GM23338 (cell line): ENCODE results near the gene NADK2. TPM values are rescaled to one million over a fixed set of nuclear protein-coding genes. Genes with fewer than 3 reads are reported as not detected.

Source experiments
- ATAC-seq: fragments of 200-7000 bp; cut with Tn5 transposase; 3 replicates; pipeline ENCODE4 v1.9.1; 2020
- DNase-seq: peaks from one replicate; pipeline ENCODE4 v3.0.0-alpha.2; 2015; ENCODE audit warnings: low spot score
- H2AFZ ChIP-seq: fragments of 200-600 bp; sonication (generic); 2 replicates; pipeline ENCODE4 v1.8.0; 2016; ENCODE audit warnings: antibody characterized with exemption, mild to moderate bottlenecking, moderate library complexity
- H3F3A ChIP-seq: fragments of 200-600 bp; sonication (generic); replicated peaks from 2 replicates; pipeline ENCODE4 v1.8.0; 2017; ENCODE audit warnings: antibody characterized with exemption, mixed run types, low read depth
- H3K27ac ChIP-seq: fragments of 200-600 bp; sonication (generic); 2 replicates; pipeline ENCODE4 v1.6.1; 2016; ENCODE audit warnings: low read depth
- H3K27me3 ChIP-seq: fragments of 200-600 bp; sonication (generic); 2 replicates; pipeline ENCODE4 v1.8.0; 2016; ENCODE audit warnings: mild to moderate bottlenecking, mixed run types, moderate library complexity; ENCODE audit not compliant: insufficient read depth
- H3K36me3 ChIP-seq: fragments of 200-600 bp; sonication (generic); 2 replicates; pipeline ENCODE4 v1.8.0; 2016; ENCODE audit warnings: mild to moderate bottlenecking; ENCODE audit not compliant: insufficient read depth
- H3K4me1 ChIP-seq: fragments of 200-600 bp; sonication (generic); 2 replicates; pipeline ENCODE4 v1.8.0; 2016; ENCODE audit warnings: mild to moderate bottlenecking, moderate library complexity; ENCODE audit not compliant: insufficient read depth
- H3K4me2 ChIP-seq: fragments of 200-600 bp; sonication (generic); 2 replicates; pipeline ENCODE4 v1.7.1; 2017; ENCODE audit warnings: mixed run types
- H3K4me3 ChIP-seq: fragments of 200-600 bp; sonication (generic); 2 replicates; pipeline ENCODE4 v1.6.1; 2016; ENCODE audit warnings: mixed run types
- H3K79me2 ChIP-seq: fragments of 200-600 bp; sonication (generic); replicated peaks from 2 replicates; pipeline ENCODE4 v1.8.0; 2017; ENCODE audit warnings: mild to moderate bottlenecking; ENCODE audit not compliant: insufficient read depth
- H3K9me2 ChIP-seq: fragments of 200-600 bp; sonication (generic); 2 replicates; pipeline ENCODE4 v1.8.0; 2017; ENCODE audit not compliant: insufficient read depth
- H4K20me1 ChIP-seq: fragments of 200-600 bp; sonication (generic); replicated peaks from 2 replicates; pipeline ENCODE4 v1.8.0; 2017; ENCODE audit warnings: mild to moderate bottlenecking; ENCODE audit not compliant: insufficient read depth
- H3K27ac Mint-ChIP-seq: 2 replicates; pipeline ENCODE4 v1.8.0; 2020; ENCODE audit warnings: inconsistent platforms, mild to moderate bottlenecking, moderate library complexity, mixed read lengths
- H3K27me3 Mint-ChIP-seq: 3 replicates; pipeline ENCODE4 v1.8.0; 2022; ENCODE audit warnings: low read depth, mild to moderate bottlenecking, moderate library complexity, mixed read lengths, inconsistent platforms; ENCODE audit not compliant: insufficient read depth, poor library complexity
- H3K36me3 Mint-ChIP-seq: 3 replicates; pipeline ENCODE4 v1.8.0; 2021; ENCODE audit warnings: low read depth, mild to moderate bottlenecking, inconsistent platforms, moderate library complexity, mixed read lengths
- H3K4me1 Mint-ChIP-seq: 3 replicates; pipeline ENCODE4 v1.8.0; 2020; ENCODE audit warnings: mild to moderate bottlenecking, inconsistent platforms, mixed read lengths
- H3K4me3 Mint-ChIP-seq: 3 replicates; pipeline ENCODE4 v1.8.0; 2021; ENCODE audit warnings: moderate library complexity, mild to moderate bottlenecking, inconsistent platforms, mixed read lengths
- H3K9me3 Mint-ChIP-seq: 3 replicates; pipeline ENCODE4 v1.8.0; 2020; ENCODE audit warnings: moderate library complexity, mild to moderate bottlenecking, inconsistent platforms, mixed read lengths
- CREB1 ChIP-seq: fragments of 250-450 bp; sonication (Bioruptor Pico); IDR thresholded peaks from 2 replicates; pipeline ENCODE4 v1.5.0; 2020; ENCODE audit warnings: low read depth, mild to moderate bottlenecking, moderate library complexity
- ETS1 ChIP-seq: IDR thresholded peaks from 2 replicates; pipeline ENCODE4 v1.6.1; 2016; ENCODE audit warnings: antibody characterized with exemption
- EZH2 ChIP-seq: fragments of 200-600 bp; sonication (generic); IDR thresholded peaks from one replicate; pipeline ENCODE4 v1.8.0; 2017; ENCODE audit warnings: antibody characterized with exemption, mild to moderate bottlenecking, low read depth; ENCODE audit not compliant: unreplicated experiment
- EZH2phosphoT487 ChIP-seq: fragments of 200-600 bp; sonication (generic); IDR thresholded peaks from one replicate; pipeline ENCODE4 v1.8.1; 2018; ENCODE audit warnings: antibody characterized with exemption; ENCODE audit not compliant: unreplicated experiment
- JUNB ChIP-seq: IDR thresholded peaks from one replicate; pipeline ENCODE4 v1.6.1; 2016; ENCODE audit warnings: antibody characterized with exemption; ENCODE audit not compliant: unreplicated experiment
- NANOG ChIP-seq: IDR thresholded peaks from 2 replicates; pipeline ENCODE4 v1.6.1; 2016; ENCODE audit warnings: antibody characterized with exemption, borderline replicate concordance
- REST ChIP-seq: IDR thresholded peaks from one replicate; pipeline ENCODE4 v1.6.1; 2018; ENCODE audit warnings: antibody characterized with exemption; ENCODE audit not compliant: unreplicated experiment
- ZNF114 ChIP-seq: fragments of 250-450 bp; sonication (Bioruptor Pico); IDR thresholded peaks from 2 replicates; pipeline ENCODE4 v1.5.0; 2020; ENCODE audit warnings: mild to moderate bottlenecking, moderate library complexity
- ZNF331 ChIP-seq: fragments of 250-450 bp; sonication (Bioruptor Pico); IDR thresholded peaks from 2 replicates; pipeline ENCODE4 v1.5.0; 2020; ENCODE audit warnings: low read depth, mild to moderate bottlenecking, moderate library complexity
- ZNF462 ChIP-seq: fragments of 250-450 bp; sonication (Bioruptor Pico); IDR thresholded peaks from 2 replicates; pipeline ENCODE4 v1.5.0; 2020; ENCODE audit warnings: mild to moderate bottlenecking, moderate library complexity
- polyA plus RNA-seq: library from polyadenylated mRNA; unstranded; fragments of >200 nt; fragmentation: Nextera tagmentation; extraction: Ambion mirVana; gene quantifications from 2 replicates; pipeline ENCODE4 v1.2.1, GENCODE V29; 2016
- total RNA-seq: library from RNA; depleted of rRNA; stranded (reverse); fragments of >200 nt; shearing (Covaris generic); gene quantifications from 2 replicates; pipeline ENCODE4 v1.2.3, GENCODE V29; 2014
- TF ChIP-seq, protein P1 (sequence below), 2 experiments: fragments of 200-600 bp in 1 of 2; sonication (generic) in 1 of 2; conservative IDR thresholded peaks; 2 replicates each; pipeline versions ENCODE4 v1.5.1 to v1.6.1; 2016 to 2017; ENCODE audit warnings: antibody characterized with exemption in 2 of 2, low read depth in 2 of 2, mild to moderate bottlenecking in 2 of 2, moderate library complexity in 1 of 2

NADK2 gene
- total and polyA plus RNA-seq, 2 experiments from 2014 or later = 4.5 to 16.0 TPM

GRCh38 chr5:36269478-36269877 is 27.8 kb upstream of the NADK2 start (continued):
- TF ChIP-seq, protein P1, sequence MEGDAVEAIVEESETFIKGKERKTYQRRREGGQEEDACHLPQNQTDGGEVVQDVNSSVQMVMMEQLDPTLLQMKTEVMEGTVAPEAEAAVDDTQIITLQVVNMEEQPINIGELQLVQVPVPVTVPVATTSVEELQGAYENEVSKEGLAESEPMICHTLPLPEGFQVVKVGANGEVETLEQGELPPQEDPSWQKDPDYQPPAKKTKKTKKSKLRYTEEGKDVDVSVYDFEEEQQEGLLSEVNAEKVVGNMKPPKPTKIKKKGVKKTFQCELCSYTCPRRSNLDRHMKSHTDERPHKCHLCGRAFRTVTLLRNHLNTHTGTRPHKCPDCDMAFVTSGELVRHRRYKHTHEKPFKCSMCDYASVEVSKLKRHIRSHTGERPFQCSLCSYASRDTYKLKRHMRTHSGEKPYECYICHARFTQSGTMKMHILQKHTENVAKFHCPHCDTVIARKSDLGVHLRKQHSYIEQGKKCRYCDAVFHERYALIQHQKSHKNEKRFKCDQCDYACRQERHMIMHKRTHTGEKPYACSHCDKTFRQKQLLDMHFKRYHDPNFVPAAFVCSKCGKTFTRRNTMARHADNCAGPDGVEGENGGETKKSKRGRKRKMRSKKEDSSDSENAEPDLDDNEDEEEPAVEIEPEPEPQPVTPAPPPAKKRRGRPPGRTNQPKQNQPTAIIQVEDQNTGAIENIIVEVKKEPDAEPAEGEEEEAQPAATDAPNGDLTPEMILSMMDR (conservative IDR thresholded peaks at IDR 0.05; ENCODE audit: low read depth in 2 of 2) = no peak
- TF ChIP-seq JUNB (no peak), EZH2phosphoT487 (no peak), CREB1 (CRISPR knock-in tag) (no peak), REST (no peak)

- Mint-ChIP-seq H3K27ac (no peak overlapping the region), H3K4me1 (no peaks in the 10 kb centered on the region), H3K36me3 (no peaks in the 10 kb centered on the region), H3K4me3 (no peak overlapping the region), H3K9me3 (no peaks in the 10 kb centered on the region; the same call in 2 of the 3 replicates), H3K27me3 (peaks cover 3% of the 10 kb centered on the region)
- Histone ChIP-seq H3K4me2 (no peak overlapping the region), H4K20me1 (no peaks in the 10 kb centered on the region), H3K4me1 (no peaks in the 10 kb centered on the region), H3F3A (no peaks in the 10 kb centered on the region), H3K27ac (no peak overlapping the region), H3K36me3 (no peaks in the 10 kb centered on the region), H3K79me2 (no peaks in the 10 kb centered on the region), H3K4me3 (no peak overlapping the region), H3K9me2 (no peaks in the 10 kb centered on the region), H2AFZ (no peak overlapping the region), H3K27me3 (no peaks in the 10 kb centered on the region)
- ATAC-seq (no peak), DNase-seq (no peak)
- TF ChIP-seq ZNF331 = no peak
- no peak for TF ChIP-seq CREB1 (CRISPR knock-in tag)
- no peak for TF ChIP-seq ZNF114 (CRISPR knock-in tag)
- no peak for TF ChIP-seq ETS1
- no peak for TF ChIP-seq EZH2
- TF ChIP-seq ZNF462 = no peak
- TF ChIP-seq EZH2phosphoT487 = no peak
- no peak for TF ChIP-seq NANOG
These were observed 26.2 kb upstream of the NADK2 start for GRCh38 chr5:36267905-36268304.
